Tibial nerve (tissue), 4 donors: ENCODE data around the gene AIFM3. TPM values are rescaled to one million over a fixed set of nuclear protein-coding genes. Genes with fewer than 3 reads are reported as not detected.

ENCODE experiments used
- DNase-seq, 2 donors: peaks; one replicate each; pipeline ENCODE4 v3.0.0-alpha.2; 2019; ENCODE audit warnings: low spot score in 2 of 2
- H3K27ac ChIP-seq, 4 donors: fragments of 200-600 bp; sonication (generic) in 3 of 4; one replicate each; pipeline ENCODE4 v1.5.1; 2017 to 2019; ENCODE audit warnings: mild to moderate bottlenecking in 1 of 4
- H3K27me3 ChIP-seq, 2 donors: fragments of 200-600 bp; sonication (generic) in 1 of 2; one replicate each; pipeline versions ENCODE4 v1.5.1 to v1.6.0; 2017 to 2019
- H3K36me3 ChIP-seq, 3 donors: fragments of 200-600 bp; sonication (generic); one replicate each; pipeline ENCODE4 v1.5.1; 2018 to 2019
- H3K4me1 ChIP-seq, 4 donors: fragments of 200-600 bp; sonication (generic) in 3 of 4; one replicate each; pipeline ENCODE4 v1.5.1; 2017 to 2019
- H3K4me3 ChIP-seq, 4 donors: fragments of 200-600 bp; sonication (generic) in 3 of 4; one replicate each; pipeline ENCODE4 v1.5.1; 2017 to 2019; ENCODE audit warnings: mild to moderate bottlenecking in 1 of 4, moderate library complexity in 1 of 4
- H3K9me3 ChIP-seq, 4 donors: fragments of 200-600 bp; sonication (generic) in 3 of 4; one replicate each; pipeline ENCODE4 v1.5.1; 2017 to 2019
- CTCF ChIP-seq, 5 experiments: fragments of 200-600 bp in 3 of 5; fragments of 450-650 bp in 2 of 5; sonication (generic) in 3 of 5; IDR thresholded peaks; one replicate each; pipeline ENCODE4 v1.5.1; 2016 to 2019; ENCODE audit warnings: antibody characterized with exemption in 5 of 5, mild to moderate bottlenecking in 3 of 5, moderate library complexity in 2 of 5
- EP300 ChIP-seq, 2 donors: sonication (generic); formaldehyde crosslinking; IDR thresholded peaks; one replicate each; pipeline ENCODE4 v1.6.1; 2017; ENCODE audit warnings: antibody characterized with exemption in 2 of 2, mild to moderate bottlenecking in 1 of 2
- POLR2A ChIP-seq, 2 donors: fragments of 450-650 bp; IDR thresholded peaks; one replicate each; pipeline ENCODE4 v1.6.1; 2017; ENCODE audit warnings: antibody characterized with exemption in 2 of 2, mild to moderate bottlenecking in 2 of 2, moderate library complexity in 2 of 2
- WGBS, 2 donors: methylation state at CpG; one replicate each; pipeline ENCODE4 v1.1.5; 2018; 5-methylcytosine and 5-hydroxymethylcytosine counted together
- total RNA-seq, 4 donors: library from RNA; depleted of rRNA; stranded (reverse); fragments of >200 nt; gene quantifications; one replicate each; pipeline ENCODE4 v1.1.0, GENCODE V29; 2016

Gene AIFM3
- total RNA-seq, 4 donors from 2014 or later = 0.59 to 3.1 (median 1.8) TPM

- H3K27ac ChIP-seq = no peak overlapping the region
- no peaks in the 10 kb centered on the region for H3K36me3 ChIP-seq
- no peak for DNase-seq
- H3K27me3 ChIP-seq = peaks cover 0 to 20% of the 10 kb centered on the region in 2 donors
- no peaks in the 10 kb centered on the region for H3K9me3 ChIP-seq
- 89 to 94% methylated on average over 4 of the region's 4 CpGs for whole genome bisulfite sequencing, 2 donors
- peaks cover 0 to 35% (median 26%) of the 10 kb centered on the region in 4 donors for H3K4me1 ChIP-seq
- no peak for TF ChIP-seq POLR2A (IDR thresholded peaks at IDR 0.05)
- TF ChIP-seq CTCF (IDR thresholded peaks at IDR 0.05) = no peak
- no peak for TF ChIP-seq EP300 (IDR thresholded peaks at IDR 0.05)
- H3K4me3 ChIP-seq = no peak overlapping the region
Observed at GRCh38 chr22:20960609-20961008, 6.4 kb upstream of the AIFM3 start.

GRCh38 chr22:20962491-20962945 is 4.5 kb upstream of the AIFM3 start:
- WGBS, 2 donors = 92 to 95% methylated on average over 6 of the region's 6 CpGs
- DNase-seq = no peak
- Histone ChIP-seq H3K4me3 (no peak overlapping the region), H3K27ac (no peak overlapping the region), H3K27me3 (peaks cover 0 to 23% of the 10 kb centered on the region in 2 donors), H3K36me3 (no peaks in the 10 kb centered on the region), H3K9me3 (no peaks in the 10 kb centered on the region), H3K4me1 (peaks cover 0 to 24% (median 17%) of the 10 kb centered on the region in 4 donors)
- TF ChIP-seq EP300 (IDR thresholded peaks at IDR 0.05) = no peak
- no peak for TF ChIP-seq POLR2A (IDR thresholded peaks at IDR 0.05)
- no peak for TF ChIP-seq CTCF (IDR thresholded peaks at IDR 0.05)

GRCh38 chr22:20963201-20964052 is 3.6 kb upstream of the AIFM3 start:
- no peaks in the 10 kb centered on the region for H3K9me3 ChIP-seq
- peaks cover 0 to 23% of the 10 kb centered on the region in 2 donors for H3K27me3 ChIP-seq
- TF ChIP-seq EP300 (IDR thresholded peaks at IDR 0.05) = no peak
- no peak for TF ChIP-seq CTCF (IDR thresholded peaks at IDR 0.05)
- no peak for TF ChIP-seq POLR2A (IDR thresholded peaks at IDR 0.05)
- 72 to 83% methylated on average over 5 to 7 of the region's 7 CpGs for WGBS, 2 donors
- peaks cover 0 to 19% (median 11%) of the 10 kb centered on the region in 4 donors for H3K4me1 ChIP-seq
- H3K27ac ChIP-seq = no peak overlapping the region
- H3K36me3 ChIP-seq = no peaks in the 10 kb centered on the region
- no peak overlapping the region for H3K4me3 ChIP-seq
- no peak for DNase-seq

GRCh38 chr22:20964090-20964798 is 2.8 kb upstream of the AIFM3 start:
- Histone ChIP-seq H3K27ac (no peak overlapping the region), H3K4me1 (peaks cover 0 to 19% (median 11%) of the 10 kb centered on the region in 4 donors)
- WGBS, 2 donors = 48 to 59% methylated on average over 6 of the region's 6 CpGs

More at GRCh38 chr22:20964090-20964798, 2.8 kb upstream of the AIFM3 start:
- peaks cover 0 to 23% of the 10 kb centered on the region in 2 donors for H3K27me3 ChIP-seq
- DNase-seq = no peak
- no peaks in the 10 kb centered on the region for H3K36me3 ChIP-seq
- no peak for TF ChIP-seq POLR2A (IDR thresholded peaks at IDR 0.05)
- TF ChIP-seq CTCF (IDR thresholded peaks at IDR 0.05) = no peak
- TF ChIP-seq EP300 (IDR thresholded peaks at IDR 0.05) = no peak
- H3K4me3 ChIP-seq = peak overlapping the region in 2 of 4 donors; percentile 33 to 47
- no peaks in the 10 kb centered on the region for H3K9me3 ChIP-seq
